HCT116 (cell line): ENCODE measurements around the gene INO80. TPM values are rescaled to one million over a fixed set of nuclear protein-coding genes. Genes with fewer than 3 reads are reported as not detected.

Source experiments
- ATAC-seq: fragments of 200-7000 bp; cut with Tn5 transposase; 2 replicates; pipeline ENCODE4 v1.9.1; 2020; ENCODE audit warnings: mild to moderate bottlenecking, moderate library complexity
- BruUV-seq: library from RNA; stranded (reverse); fragments of 400-500 nt; replicated peaks from 2 replicates; lab custom pipeline; 2021; lab: Mats Ljungman, UMichigan
- CTCF ChIA-PET: fragments of 300-600 bp; sonication (Branson Sonifier 250); formaldehyde crosslinking; loops from one replicate; lab custom pipeline; 2021; ENCODE audit warnings: antibody characterized with exemption; lab: Charles Lee
- POLR2A ChIA-PET: fragments of 300-600, 350-600 bp; sonication (Branson Sonifier 250); formaldehyde crosslinking; loops from one replicate; lab custom pipeline; 2021; ENCODE audit warnings: antibody characterized with exemption; lab: Charles Lee
- RAD21 ChIA-PET, 2 experiments: fragments of 300-600 bp; sonication (Branson Sonifier 250); formaldehyde crosslinking; loops; one replicate each; lab custom pipeline; 2023; ENCODE audit warnings: low total read pairs in 2 of 2; ENCODE audit not compliant: uncharacterized antibody in 2 of 2, unreplicated experiment in 2 of 2, low non-redundant PET in 1 of 2; lab: Charles Lee
- DNase-seq: peaks from one replicate; pipeline ENCODE4 v3.0.0-alpha.2; 2010; ENCODE audit warnings: low read depth, low spot score
- H2AFZ ChIP-seq: fragments of 200-600 bp; shearing (Covaris generic), sonication (generic); 2 replicates; pipeline ENCODE4 v1.6.1; 2017; ENCODE audit warnings: low read depth, mixed run types, mixed read lengths, antibody characterized with exemption, low read length; ENCODE audit not compliant: poor library complexity, severe bottlenecking
- H3K27ac ChIP-seq: 2 replicates; pipeline ENCODE4 v1.5.1; 2012; ENCODE audit warnings: low read depth, low read length
- H3K27me3 ChIP-seq: fragments of 200-600 bp; sonication (generic); 2 replicates; pipeline ENCODE4 v1.6.1; 2016; ENCODE audit warnings: mixed run types, low read length, mixed read lengths; ENCODE audit not compliant: insufficient read depth
- H3K36me3 ChIP-seq, 2 experiments: fragments of 200-500 bp in 1 of 2; fragments of 200-600 bp in 1 of 2; sonication (Bioruptor generic) in 1 of 2; sonication (generic) in 1 of 2; 2 replicates each; pipeline versions ENCODE4 v1.5.1 to v1.6.1; 2014 to 2016; ENCODE audit warnings: low read length in 2 of 2, inconsistent platforms in 1 of 2, mixed read lengths in 1 of 2, mixed run types in 1 of 2; ENCODE audit not compliant: insufficient read depth in 2 of 2, control insufficient read depth in 1 of 2
- H3K4me1 ChIP-seq, 2 experiments: fragments of 200-600 bp in 1 of 2; sonication (generic) in 1 of 2; 2 replicates each; pipeline versions ENCODE4 v1.5.1 to v1.6.1; 2012 to 2017; ENCODE audit warnings: low read length in 2 of 2, inconsistent platforms in 1 of 2, mild to moderate bottlenecking in 1 of 2, mixed read lengths in 1 of 2, mixed run types in 1 of 2, moderate library complexity in 1 of 2; ENCODE audit not compliant: insufficient read depth in 2 of 2, control insufficient read depth in 1 of 2
- H3K4me2 ChIP-seq: fragments of 200-600 bp; sonication (generic); 2 replicates; pipeline ENCODE4 v1.6.1; 2017; ENCODE audit warnings: mixed run types, low read length, mixed read lengths
- H3K4me3 ChIP-seq, 2 experiments: fragments of 200-600 bp in 1 of 2; sonication (generic) in 1 of 2; replicated peaks in 1 of 2; 2 replicates each; pipeline ENCODE4 v1.5.1; 2011 to 2016; ENCODE audit warnings: low read length in 2 of 2, control low read depth in 1 of 2, low read depth in 1 of 2, mild to moderate bottlenecking in 1 of 2, mixed read lengths in 1 of 2, mixed run types in 1 of 2
- H3K79me2 ChIP-seq: fragments of 200-600 bp; sonication (generic); 2 replicates; pipeline ENCODE4 v1.6.1; 2017; ENCODE audit warnings: mild to moderate bottlenecking, mixed run types, low read length, moderate library complexity, mixed read lengths; ENCODE audit not compliant: insufficient read depth
- H3K9ac ChIP-seq: fragments of 200-600 bp; sonication (generic); 2 replicates; pipeline ENCODE4 v1.6.1; 2016; ENCODE audit warnings: low read length, mixed read lengths
- H3K9me2 ChIP-seq: fragments of 200-600 bp; sonication (generic), shearing (Covaris generic); 2 replicates; pipeline ENCODE4 v1.6.1; 2017; ENCODE audit warnings: mixed run types, mild to moderate bottlenecking, moderate library complexity; ENCODE audit not compliant: insufficient read depth
- H3K9me3 ChIP-seq, 2 experiments: fragments of 200-500 bp in 1 of 2; fragments of 200-600 bp in 1 of 2; sonication (Bioruptor generic) in 1 of 2; sonication (generic) in 1 of 2; 2 replicates each; pipeline ENCODE4 v1.6.1; 2014 to 2017; ENCODE audit warnings: low read length in 2 of 2, mixed read lengths in 2 of 2, inconsistent platforms in 1 of 2, low read depth in 1 of 2, mild to moderate bottlenecking in 1 of 2, mixed run types in 1 of 2, moderate library complexity in 1 of 2; ENCODE audit not compliant: control insufficient read depth in 1 of 2, insufficient read depth in 1 of 2
- H4K20me1 ChIP-seq: fragments of 200-600 bp; sonication (generic), shearing (Covaris generic); 2 replicates; pipeline ENCODE4 v1.6.1; 2017; ENCODE audit warnings: mixed run types, mild to moderate bottlenecking, moderate library complexity; ENCODE audit not compliant: insufficient read depth
- CBX3 ChIP-seq: IDR thresholded peaks from 2 replicates; pipeline ENCODE4 v1.6.1; 2012; ENCODE audit warnings: low read depth
- ELF1 ChIP-seq: IDR thresholded peaks from 2 replicates; pipeline ENCODE4 v1.6.1; 2012; ENCODE audit warnings: low read depth, borderline replicate concordance
- EZH2phosphoT487 ChIP-seq: fragments of 200-600 bp; IDR thresholded peaks from 2 replicates; pipeline ENCODE4 v1.6.1; 2018; ENCODE audit warnings: antibody characterized with exemption, borderline replicate concordance
- SP1 ChIP-seq: IDR thresholded peaks from 2 replicates; pipeline ENCODE4 v1.6.1; 2012; ENCODE audit warnings: low read depth
- intact Hi-C: fragments of 100-400 bp; cut with micrococcal nuclease; formaldehyde crosslinking; loops from 2 replicates; pipeline ENCODE4 v1.10.0; 2022
- total RNA-seq: library from RNA; stranded (reverse); gene quantifications from one replicate; pipeline ENCODE4 v1.2.1, GENCODE V29; 2021; ENCODE audit not compliant: unreplicated experiment
- TF ChIP-seq, protein P1 (sequence below): IDR thresholded peaks from 2 replicates; pipeline ENCODE4 v1.6.1; 2012
- TF ChIP-seq, protein P2 (sequence below): IDR thresholded peaks from 2 replicates; pipeline ENCODE4 v1.6.1; 2012

INO80 gene
- total RNA-seq, 1 experiment from 2014 or later: 28.2 TPM

DNA sequence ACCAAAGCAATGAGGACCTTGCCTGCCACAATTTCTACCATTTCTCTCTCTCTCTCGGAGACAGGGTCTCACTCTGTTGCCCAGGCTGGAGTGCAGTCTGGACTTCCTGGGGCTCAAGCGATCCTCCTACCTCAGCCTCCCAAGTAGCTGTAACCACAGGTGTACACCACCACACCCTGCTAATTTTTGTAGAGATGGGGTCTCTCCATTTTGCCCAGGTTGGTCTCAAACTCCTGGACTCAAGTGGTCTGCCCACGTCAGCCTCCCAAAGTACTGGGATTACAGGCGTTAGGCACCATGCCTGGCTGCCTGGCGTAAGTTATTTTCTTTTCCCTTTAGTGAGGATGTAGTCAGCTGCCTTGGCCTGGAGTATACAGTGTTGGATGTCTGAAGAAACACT, 37.7 kb upstream of the INO80 start:
- Histone ChIP-seq H3K79me2 (no peaks in the 10 kb centered on the region), H3K9me2 (no peaks in the 10 kb centered on the region), H3K4me3 (no peak overlapping the region), H2AFZ (no peak overlapping the region), H3K9me3 (no peaks in the 10 kb centered on the region), H3K27me3 (no peaks in the 10 kb centered on the region), H3K4me1 (peaks cover 5 to 15% of the 10 kb centered on the region in 2 experiments; a peak in 3 of 4 replicates), H3K36me3 (no peaks in the 10 kb centered on the region), H3K27ac (no peak overlapping the region), H3K9ac (no peak overlapping the region), H3K4me2 (no peak overlapping the region), H4K20me1 (no peaks in the 10 kb centered on the region)
- CTCF ChIA-PET: no interaction called here
- RAD21 ChIA-PET: no interaction called here
- no peak for DNase-seq
- no TSS peak for BruUV-seq
- no peak for ATAC-seq
- no peak for TF ChIP-seq CBX3
- POLR2A ChIA-PET: interaction anchor here (0.6 to 0.9 kb wide), 2 partner anchors 201 to 225 kb away, joined by 3 read pairs; partner anchors contain the start of genes CHAC1 and DLL4
- intact Hi-C loops: no loop called here

DNA sequence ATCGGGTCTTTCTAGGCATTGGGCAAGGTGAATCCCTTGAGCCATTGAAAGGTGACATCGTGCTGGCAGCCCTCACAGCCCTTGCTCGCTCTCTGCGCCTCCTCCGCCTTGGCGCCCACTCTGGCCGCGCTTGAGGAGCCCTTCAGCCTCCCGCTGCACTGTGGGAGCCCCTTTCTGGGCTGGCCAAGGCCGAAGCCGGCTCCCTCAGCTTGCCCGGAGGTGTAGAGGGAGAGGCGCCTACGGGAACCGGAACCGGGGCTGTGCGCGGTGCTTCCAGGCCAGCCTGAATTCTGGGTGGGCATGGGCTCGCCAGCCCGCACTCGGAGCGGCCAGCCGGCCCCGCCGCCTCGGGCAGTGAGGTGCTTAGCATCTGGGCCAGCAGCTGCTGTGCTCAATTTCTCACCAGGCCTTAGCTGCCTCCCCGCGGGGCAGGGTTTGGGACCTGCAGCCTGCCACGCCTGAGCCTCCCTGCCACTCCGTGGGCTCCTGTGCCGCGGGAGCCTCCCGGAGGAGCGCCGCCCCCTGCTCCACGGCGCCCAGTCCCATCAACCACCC, 35.4 kb upstream of the INO80 start:
- H2AFZ ChIP-seq: no peak overlapping the region
- H3K4me1 ChIP-seq: peaks cover 5 to 15% of the 10 kb centered on the region in 2 experiments; a peak in 3 of 4 replicates
- ChIA-PET RAD21 (no interaction called here), POLR2A (no interaction called here)
- H4K20me1 ChIP-seq: no peaks in the 10 kb centered on the region
- no peak overlapping the region for H3K4me3 ChIP-seq
- H3K27ac ChIP-seq: no peak overlapping the region; the same call in 1 of the 2 replicates
- no peak overlapping the region for H3K4me2 ChIP-seq
- intact Hi-C loops: no loop called here
- no peaks in the 10 kb centered on the region for H3K79me2 ChIP-seq
- no TSS peak for BruUV-seq
- no peaks in the 10 kb centered on the region for H3K9me2 ChIP-seq
- DNase-seq (no peak), ATAC-seq (no peak)
- no peaks in the 10 kb centered on the region for H3K9me3 ChIP-seq
- H3K9ac ChIP-seq: no peak overlapping the region
- no peaks in the 10 kb centered on the region for H3K36me3 ChIP-seq
- TF ChIP-seq ELF1 (no peak), SP1 (no peak), EZH2phosphoT487 (no peak)
- TF ChIP-seq, protein P1, sequence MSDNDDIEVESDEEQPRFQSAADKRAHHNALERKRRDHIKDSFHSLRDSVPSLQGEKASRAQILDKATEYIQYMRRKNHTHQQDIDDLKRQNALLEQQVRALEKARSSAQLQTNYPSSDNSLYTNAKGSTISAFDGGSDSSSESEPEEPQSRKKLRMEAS: no peak
- TF ChIP-seq, protein P2, sequence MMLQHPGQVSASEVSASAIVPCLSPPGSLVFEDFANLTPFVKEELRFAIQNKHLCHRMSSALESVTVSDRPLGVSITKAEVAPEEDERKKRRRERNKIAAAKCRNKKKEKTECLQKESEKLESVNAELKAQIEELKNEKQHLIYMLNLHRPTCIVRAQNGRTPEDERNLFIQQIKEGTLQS: no peak
- TF ChIP-seq, all 23 proteins: peak for 0
- CTCF ChIA-PET: no interaction called here
- no peaks in the 10 kb centered on the region for H3K27me3 ChIP-seq
